H1 (cell line): ENCODE measurements around the gene DOCK3. TPM values are rescaled to one million over a fixed set of nuclear protein-coding genes. Genes with fewer than 3 reads are reported as not detected.
A peak's percentile ranks its signal among the peaks of the same experiment; 100 is the strongest.

Experiments used
- CTCF ChIA-PET: fragments of 300-600 bp; sonication (Branson Sonifier 250); formaldehyde crosslinking; loops from one replicate; lab custom pipeline; 2021; ENCODE audit not compliant: partially characterized antibody; lab: Charles Lee
- POLR2A ChIA-PET: fragments of 300-600 bp; sonication (Branson Sonifier 250); formaldehyde crosslinking; loops from one replicate; lab custom pipeline; 2021; ENCODE audit warnings: inconsistent platforms; ENCODE audit not compliant: partially characterized antibody; lab: Charles Lee
- DNase-seq, 2 experiments: peaks; one replicate each; pipeline versions ENCODE4 v3.0.0 to v3.0.0-alpha.2; 2010 to 2022; ENCODE audit warnings: low spot score in 2 of 2, low read depth in 1 of 2, mixed read lengths in 1 of 2
- FAIRE-seq: peaks from 2 replicates; lab custom pipeline; 2011; peaks lifted over from hg19 to GRCh38; lab: Jason Lieb, UNC
- H2AFZ ChIP-seq: 2 replicates; pipeline ENCODE4 v1.8.1; 2012; ENCODE audit warnings: low read length, inconsistent platforms
- H2AK5ac ChIP-seq: 2 replicates; pipeline ENCODE4 v1.6.1; 2013; ENCODE audit warnings: low read depth, low read length
- H2BK120ac ChIP-seq: replicated peaks from 2 replicates; pipeline ENCODE3; 2013; ENCODE audit warnings: low read depth, low read length, inconsistent platforms
- H2BK12ac ChIP-seq: 2 replicates; pipeline ENCODE4 v1.6.1; 2013; ENCODE audit warnings: low read depth, low read length
- H2BK15ac ChIP-seq: 2 replicates; pipeline ENCODE4 v1.6.1; 2013; ENCODE audit warnings: low read length
- H2BK20ac ChIP-seq: 2 replicates; pipeline ENCODE4 v1.6.1; 2013; ENCODE audit warnings: low read length
- H2BK5ac ChIP-seq: 2 replicates; pipeline ENCODE4 v1.6.1; 2013; ENCODE audit warnings: low read depth, low read length
- H3K14ac ChIP-seq: 2 replicates; pipeline ENCODE4 v1.6.1; 2013; ENCODE audit warnings: inconsistent platforms; ENCODE audit not compliant: insufficient read length
- H3K18ac ChIP-seq: 2 replicates; pipeline ENCODE4 v1.6.1; 2013; ENCODE audit warnings: low read length; ENCODE audit errors: extremely low read depth
- H3K23ac ChIP-seq: 2 replicates; pipeline ENCODE4 v1.6.1; 2013; ENCODE audit warnings: inconsistent platforms; ENCODE audit not compliant: insufficient read length
- H3K23me2 ChIP-seq: 2 replicates; pipeline ENCODE4 v1.6.1; 2013; ENCODE audit warnings: low read depth, low read length
- H3K27ac ChIP-seq: 2 replicates; pipeline ENCODE4 v1.6.1; 2011; ENCODE audit warnings: low read depth, low read length, inconsistent platforms
- H3K27me3 ChIP-seq, 4 experiments: replicated peaks in 1 of 4; 1 replicate in 1 of 4; 2 replicates in 3 of 4; pipeline versions ENCODE4 v1.6.1 to v1.8.1; 2011 to 2013; ENCODE audit warnings: low read length in 3 of 4, mild to moderate bottlenecking in 3 of 4, inconsistent platforms in 2 of 4, mixed read lengths in 2 of 4, moderate library complexity in 1 of 4; ENCODE audit not compliant: control insufficient read depth in 3 of 4, insufficient read depth in 3 of 4; ENCODE audit errors: extremely low read depth in 1 of 4
- H3K36me3 ChIP-seq, 4 experiments: 2 replicates each; pipeline versions ENCODE4 v1.6.1 to v1.8.1; 2011 to 2013; ENCODE audit warnings: mild to moderate bottlenecking in 4 of 4, low read length in 3 of 4, moderate library complexity in 2 of 4, control low read depth in 1 of 4, inconsistent platforms in 1 of 4; ENCODE audit not compliant: insufficient read depth in 4 of 4, control insufficient read depth in 2 of 4
- H3K4ac ChIP-seq: replicated peaks from 2 replicates; pipeline ENCODE3; 2013; ENCODE audit warnings: low read length, low read depth, mixed read lengths, inconsistent platforms; ENCODE audit not compliant: insufficient read length
- H3K4me1 ChIP-seq, 4 experiments: replicated peaks in 1 of 4; 1 replicate in 1 of 4; 2 replicates in 3 of 4; pipeline versions ENCODE4 v1.6.1 to v1.8.1; 2011 to 2013; ENCODE audit warnings: low read length in 3 of 4, inconsistent platforms in 2 of 4, mixed read lengths in 1 of 4; ENCODE audit not compliant: insufficient read depth in 4 of 4, control insufficient read depth in 3 of 4
- H3K4me2 ChIP-seq, 2 experiments: 2 replicates each; pipeline versions ENCODE4 v1.6.1 to v1.8.1; 2011 to 2013; ENCODE audit warnings: low read depth in 2 of 2, low read length in 2 of 2, control low read depth in 1 of 2, inconsistent platforms in 1 of 2, mild to moderate bottlenecking in 1 of 2; ENCODE audit not compliant: insufficient read depth in 1 of 2
- H3K4me3 ChIP-seq, 4 experiments: fragments of 200-600, 300-600 bp in 1 of 4; sonication (generic), shearing (Covaris generic), sonication (Bioruptor Twin) in 1 of 4; 2 replicates each; pipeline versions ENCODE4 v1.5.1 to v1.8.1; 2011 to 2016; ENCODE audit warnings: low read length in 4 of 4, low read depth in 3 of 4, control low read depth in 2 of 4, inconsistent platforms in 2 of 4, mild to moderate bottlenecking in 2 of 4, mixed read lengths in 1 of 4, moderate library complexity in 1 of 4; ENCODE audit not compliant: insufficient read depth in 2 of 4; ENCODE audit errors: extremely low read depth in 1 of 4
- H3K56ac ChIP-seq: replicated peaks from 2 replicates; pipeline ENCODE3; 2013; ENCODE audit warnings: low read depth, mild to moderate bottlenecking, mixed read lengths, low read length, inconsistent platforms; ENCODE audit not compliant: insufficient read length
- H3K79me1 ChIP-seq: 2 replicates; pipeline ENCODE4 v1.6.1; 2013; ENCODE audit warnings: low read depth, low read length, control low read depth
- H3K79me2 ChIP-seq, 2 experiments: 2 replicates each; pipeline versions ENCODE4 v1.6.1 to v1.8.1; 2012 to 2013; ENCODE audit warnings: low read length in 2 of 2, mild to moderate bottlenecking in 2 of 2, inconsistent platforms in 1 of 2; ENCODE audit not compliant: insufficient read depth in 2 of 2, control insufficient read depth in 1 of 2
- H3K9ac ChIP-seq, 4 experiments: replicated peaks in 1 of 4; 1 replicate in 1 of 4; 2 replicates in 3 of 4; pipeline versions ENCODE4 v1.6.1 to v1.8.1; 2011 to 2013; ENCODE audit warnings: low read depth in 3 of 4, low read length in 3 of 4, control low read depth in 2 of 4, mild to moderate bottlenecking in 2 of 4, moderate library complexity in 2 of 4, inconsistent platforms in 1 of 4; ENCODE audit errors: extremely low read depth in 1 of 4
- H3K9me3 ChIP-seq, 2 experiments: 2 replicates each; pipeline versions ENCODE4 v1.6.1 to v1.8.1; 2012 to 2013; ENCODE audit warnings: mild to moderate bottlenecking in 2 of 2, moderate library complexity in 2 of 2, control low read depth in 1 of 2, inconsistent platforms in 1 of 2, low read depth in 1 of 2, low read length in 1 of 2, mixed read lengths in 1 of 2; ENCODE audit not compliant: insufficient read depth in 2 of 2
- H4K20me1 ChIP-seq, 2 experiments: replicated peaks in 1 of 2; 2 replicates each; pipeline versions ENCODE3 to v1.8.1; 2011 to 2013; ENCODE audit warnings: inconsistent platforms in 2 of 2, low read length in 2 of 2, mild to moderate bottlenecking in 1 of 2; ENCODE audit not compliant: insufficient read depth in 2 of 2, control insufficient read depth in 1 of 2
- H4K5ac ChIP-seq: 2 replicates; pipeline ENCODE4 v1.6.1; 2013; ENCODE audit warnings: low read length, low read depth, mixed read lengths, inconsistent platforms; ENCODE audit not compliant: insufficient read length
- H4K8ac ChIP-seq: 2 replicates; pipeline ENCODE4 v1.8.0; 2013; ENCODE audit warnings: mild to moderate bottlenecking, moderate library complexity, low read length, inconsistent platforms; ENCODE audit not compliant: insufficient read depth; ENCODE audit errors: extremely low read depth
- H4K91ac ChIP-seq: replicated peaks from 2 replicates; pipeline ENCODE3; 2013; ENCODE audit warnings: low read length, mixed read lengths, inconsistent platforms; ENCODE audit not compliant: insufficient read length
- EZH2 ChIP-seq: fragments of 200-600 bp; sonication (generic); IDR thresholded peaks from 2 replicates; pipeline ENCODE4 v1.7.1; 2012; ENCODE audit warnings: low read depth, mild to moderate bottlenecking, moderate library complexity, low read length, inconsistent platforms; ENCODE audit not compliant: severe bottlenecking
- FOSL1 ChIP-seq: IDR thresholded peaks from 2 replicates; pipeline ENCODE4 v1.6.1; 2011; ENCODE audit warnings: mild to moderate bottlenecking, low read depth, low read length, moderate library complexity; ENCODE audit not compliant: insufficient read depth
- GABPA ChIP-seq: IDR thresholded peaks from 2 replicates; pipeline ENCODE4 v1.6.1; 2011; ENCODE audit warnings: mild to moderate bottlenecking, low read length, moderate library complexity, borderline replicate concordance; ENCODE audit not compliant: insufficient read depth
- POU5F1 ChIP-seq: IDR thresholded peaks from 2 replicates; pipeline ENCODE4 v1.6.1; 2011; ENCODE audit warnings: low read depth, mild to moderate bottlenecking, low read length, moderate library complexity
- RBBP5 ChIP-seq: IDR thresholded peaks from 2 replicates; pipeline ENCODE4 v1.7.1; 2012; ENCODE audit warnings: low read depth, mild to moderate bottlenecking, inconsistent platforms, low read length, moderate library complexity, borderline replicate concordance
- RFX5 ChIP-seq: IDR thresholded peaks from 2 replicates; pipeline ENCODE4 v1.6.1; 2011; ENCODE audit warnings: low read depth, low read length, improper control_type of control experiment, borderline replicate concordance
- TAF1 ChIP-seq: IDR thresholded peaks from 2 replicates; pipeline ENCODE4 v1.6.1; 2011; ENCODE audit warnings: mild to moderate bottlenecking, low read depth, low read length
- WGBS, 2 experiments: shearing (Covaris generic) in 1 of 2; methylation state at CpG; one replicate each; pipeline versions ENCODE4 v1.1.6 to v1.1.7; 2013 to 2015; ENCODE audit warnings: low lambda C conversion rate in 2 of 2, mixed read lengths in 2 of 2, inconsistent platforms in 1 of 2, low coverage in 1 of 2, missing lambda C conversion rate in 1 of 2; ENCODE audit not compliant: insufficient replicate concordance in 2 of 2, insufficient coverage in 1 of 2, insufficient read length in 1 of 2; ENCODE audit errors: extremely low coverage in 1 of 2, missing lambda C conversion rate in 1 of 2; 5-methylcytosine and 5-hydroxymethylcytosine counted together
- polyA plus RNA-seq, 7 experiments: library from polyadenylated mRNA; depleted of rRNA in 3 of 7; stranded (reverse) in 5 of 7; unstranded in 2 of 7; fragments of >200 nt in 5 of 7; fragments of 200-250 nt in 2 of 7; gene quantifications; 1 replicate in 5 of 7; 2 replicates in 1 of 7; 4 replicates in 1 of 7; pipeline versions ENCODE4 v1.2.1 to v1.2.3, GENCODE V29; 2011 to 2013; ENCODE audit warnings: missing spikeins in 2 of 7, mixed read lengths in 2 of 7
- total RNA-seq: library from RNA; stranded (reverse); fragmentation: NEBNext Ultra II Directional; extraction: Animal tissue kit (Norgen Biotek cat#: 25700); gene quantifications from 2 replicates; pipeline ENCODE4 v1.2.1, GENCODE V29; 2021

The DOCK3 gene
- total and polyA plus RNA-seq, 2 of the 8 experiments (the other 6 are each of a cell fraction or from before 2014, with no cell fraction given) = 2.7 to 5.0 TPM

GRCh38 chr3:51386852-51387229 lies 712.1 kb downstream of the DOCK3 start:
- peaks cover 12 to 39% (median 21%) of the 10 kb centered on the region in 4 experiments for H3K36me3 ChIP-seq
- no peak overlapping the region for H4K5ac ChIP-seq
- no peak overlapping the region for H3K23ac ChIP-seq
- H3K79me2 ChIP-seq = peaks cover 12 to 37% of the 10 kb centered on the region in 2 experiments
- H3K4me3 ChIP-seq = peak overlapping the region; percentile 88 to 99 (median 96); a peak in 7 of 8 replicates
- no peaks in the 10 kb centered on the region for H3K27me3 ChIP-seq
- FAIRE-seq = no peak
- peaks cover 13 to 23% of the 10 kb centered on the region in 2 experiments for H4K20me1 ChIP-seq
- H2BK120ac ChIP-seq = no peak overlapping the region
- H2BK5ac ChIP-seq = no peak overlapping the region
- no peak overlapping the region for H2BK12ac ChIP-seq
- H3K27ac ChIP-seq = no peak overlapping the region
- no peak overlapping the region for H2AFZ ChIP-seq
- no peak overlapping the region for H2AK5ac ChIP-seq
- H3K56ac ChIP-seq = no peak overlapping the region
- peaks cover 4 to 23% (median 8%) of the 10 kb centered on the region in 4 experiments for H3K4me1 ChIP-seq
- H4K8ac ChIP-seq = no peak overlapping the region
- peaks cover 2% of the 10 kb centered on the region; the same call in 1 of the 2 replicates for H3K79me1 ChIP-seq
- no peak overlapping the region for H2BK20ac ChIP-seq
- H3K18ac ChIP-seq = no peak overlapping the region
- H3K9ac ChIP-seq = peak overlapping the region in 1 of 4 experiments; percentile 2; a peak in 1 of 7 replicates
- no peak overlapping the region for H3K14ac ChIP-seq
- H3K23me2 ChIP-seq = peaks cover 6% of the 10 kb centered on the region
- H3K4ac ChIP-seq = no peak overlapping the region
- peak in 1 of 2 experiments; percentile 27 for DNase-seq
- peak overlapping the region; percentile 84 to 95; a peak in 3 of 4 replicates for H3K4me2 ChIP-seq
- POLR2A ChIA-PET = interaction anchor here (1.5 to 2.8 kb wide), 2 partner anchors 9 to 12 kb away, joined by 4 to 23 read pairs; no protein-coding TSS in a partner anchor
- H3K9me3 ChIP-seq = no peaks in the 10 kb centered on the region
- H2BK15ac ChIP-seq = no peak overlapping the region
- no peak overlapping the region for H4K91ac ChIP-seq
- CTCF ChIA-PET = interaction anchor here (0.7 to 7.2 kb wide), 4 partner anchors 8 to 771 kb away, joined by 3 to 53 read pairs (median 14); partner anchors contain the start of gene MAPKAPK3
- WGBS, 2 experiments = 94% methylated on average over 5 of the region's 5 CpGs; no CpG with 5 or more reads in 1 of the 2 experiments
- TF ChIP-seq EZH2 = no peak
- TF ChIP-seq FOSL1 = no peak
- TF ChIP-seq RBBP5 = no peak
- TF ChIP-seq GABPA = no peak
- no peak for TF ChIP-seq RFX5
- TF ChIP-seq TAF1 = no peak
- TF ChIP-seq POU5F1 = no peak
